Left colon (tissue), 2 donors: Measurements from ENCODE around the gene MAP4K3. TPM values are rescaled to one million over a fixed set of nuclear protein-coding genes. Genes with fewer than 3 reads are reported as not detected.
"Not testable (repeated sequence)": the region's sequence is repeated elsewhere in the genome, so short reads cannot be mapped to it uniquely, and the experiment has no call there.

ENCODE experiments used
- ATAC-seq: fragments of 200-7000 bp; cut with Tn5 transposase; one replicate; pipeline ENCODE4 v1.9.1; 2020; ENCODE audit warnings: mild to moderate bottlenecking, moderate library complexity
- DNase-seq, 2 donors: peaks; one replicate each; pipeline ENCODE4 v3.0.0-alpha.2; 2020
- intact Hi-C, 2 donors: fragments of 100-400 bp; cut with DNase I in 1 of 2; cut with micrococcal nuclease in 1 of 2; formaldehyde crosslinking; loops; one replicate each; pipeline versions ENCODE4 v1.11.2 to v1.14.0; 2022; cut with DNase I, micrococcal nuclease
- total RNA-seq, 2 donors: library from RNA; stranded (reverse); fragmentation: NEBNext Ultra II Directional; extraction: Animal tissue kit (Norgen Biotek cat#: 25700); gene quantifications; one replicate each; pipeline ENCODE4 v1.2.1, GENCODE V29; 2021
- donor health status: DM: no; HTN: no; CAD: no.
- donor health status: DM: yes; HTN: yes; CAD: no.

The MAP4K3 gene
- total RNA-seq, 2 donors from 2014 or later: 29.4 to 30.0 TPM

DNA sequence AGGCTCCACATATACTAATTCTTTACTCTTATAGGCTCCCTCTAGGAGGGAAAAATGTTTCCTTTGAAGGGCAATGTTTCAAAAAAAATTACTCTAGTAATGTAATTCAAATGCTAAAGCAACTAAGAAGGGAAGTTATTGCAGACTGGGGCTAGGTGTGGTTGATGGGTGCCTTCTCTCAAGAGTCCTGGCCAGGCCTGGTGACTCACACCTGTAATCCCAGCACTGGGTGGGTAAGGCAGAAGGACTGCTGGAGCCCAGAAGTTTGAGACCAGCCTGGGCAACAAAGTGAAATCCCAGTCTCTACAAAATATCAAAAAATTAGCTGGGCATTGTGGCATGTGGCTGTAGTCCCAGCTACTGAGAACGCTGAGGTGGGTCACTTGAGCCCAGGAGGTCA, 162.1 kb downstream of the MAP4K3 start:
- DNase-seq (no peak), ATAC-seq (peak; percentile 65)
- intact Hi-C loops: no loop called here

DNA sequence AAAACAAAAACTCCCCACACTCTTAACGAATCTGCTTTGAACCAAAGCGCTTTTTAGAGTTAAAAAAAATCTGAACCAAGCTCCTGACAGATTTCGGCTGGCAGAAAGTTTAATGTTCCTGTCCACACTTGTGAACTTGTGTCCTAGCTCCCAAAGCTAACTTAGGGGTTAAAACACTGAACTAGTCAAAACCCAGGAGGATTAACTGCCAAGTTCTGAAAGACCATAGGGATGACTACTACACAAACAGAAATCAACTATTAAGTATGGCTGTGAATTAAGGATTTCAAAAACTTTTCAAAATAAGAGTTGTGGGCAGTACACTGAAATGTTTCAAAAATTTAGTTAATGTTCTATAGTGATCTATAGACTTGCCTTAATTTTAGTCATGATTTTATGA, 167.1 kb downstream of the MAP4K3 start:
- intact Hi-C loops: no loop called here

DNA sequence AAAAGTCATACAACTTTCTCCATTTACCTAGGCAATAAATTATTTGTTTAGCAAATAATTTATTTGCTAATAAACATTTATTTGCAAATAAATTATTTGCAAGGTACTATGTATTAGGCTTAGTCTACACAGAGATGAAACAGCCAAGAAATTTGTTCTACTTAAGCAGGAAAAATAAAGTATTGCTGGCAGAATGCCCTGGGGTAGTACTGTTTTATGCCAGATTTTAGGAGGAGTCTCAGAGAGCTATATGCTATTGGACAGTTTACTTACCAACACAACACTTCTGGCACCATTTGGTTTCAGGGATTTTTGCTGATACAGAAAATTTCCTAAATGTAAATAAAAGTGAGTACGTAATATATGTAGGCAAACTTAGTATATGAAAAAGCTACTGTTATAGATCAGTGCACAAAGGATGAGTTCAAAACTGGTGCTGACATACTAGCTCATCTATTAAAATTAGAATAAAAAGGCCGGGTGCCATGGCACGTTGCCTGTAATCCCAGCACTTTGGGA, 170.1 kb downstream of the MAP4K3 start:
- DNase-seq (no peak), ATAC-seq (no peak)
- intact Hi-C loops: no loop called here

More for the DNA sequence above, 167.1 kb downstream of the MAP4K3 start:
- ATAC-seq (no peak), DNase-seq (no peak)

DNA sequence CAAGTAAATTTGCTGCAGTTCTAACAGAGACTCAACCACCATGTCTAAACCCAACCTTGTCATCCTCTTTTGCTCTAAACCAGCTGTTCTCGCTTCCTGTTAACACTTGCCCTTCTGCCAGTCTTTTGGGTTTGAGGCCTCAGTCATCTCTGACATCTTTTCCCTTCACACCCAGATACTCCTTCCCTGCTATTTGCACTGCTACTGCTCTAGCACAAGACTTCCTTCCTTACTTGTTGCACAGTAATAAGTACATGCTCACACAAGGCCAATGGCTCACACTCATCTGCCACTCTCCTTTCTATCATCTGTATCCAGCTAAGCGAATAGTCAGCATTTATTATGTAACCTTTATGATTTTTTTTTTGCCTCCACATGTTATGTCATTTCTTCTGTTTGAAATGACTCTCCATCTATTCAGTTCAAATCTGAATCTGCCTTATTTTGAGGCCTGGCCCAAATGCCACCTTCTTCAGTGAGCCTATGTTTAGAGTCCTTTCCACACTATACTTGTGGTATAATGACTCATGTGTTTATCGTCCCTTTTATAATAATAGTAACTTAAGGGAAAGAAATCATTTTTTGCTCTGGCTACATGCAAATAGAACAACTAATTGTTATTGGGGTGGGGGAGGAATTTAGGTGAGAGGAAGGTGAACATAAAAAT, 170.8 kb downstream of the MAP4K3 start:
- intact Hi-C loops: no loop called here
- ATAC-seq: peak; percentile 52

DNA sequence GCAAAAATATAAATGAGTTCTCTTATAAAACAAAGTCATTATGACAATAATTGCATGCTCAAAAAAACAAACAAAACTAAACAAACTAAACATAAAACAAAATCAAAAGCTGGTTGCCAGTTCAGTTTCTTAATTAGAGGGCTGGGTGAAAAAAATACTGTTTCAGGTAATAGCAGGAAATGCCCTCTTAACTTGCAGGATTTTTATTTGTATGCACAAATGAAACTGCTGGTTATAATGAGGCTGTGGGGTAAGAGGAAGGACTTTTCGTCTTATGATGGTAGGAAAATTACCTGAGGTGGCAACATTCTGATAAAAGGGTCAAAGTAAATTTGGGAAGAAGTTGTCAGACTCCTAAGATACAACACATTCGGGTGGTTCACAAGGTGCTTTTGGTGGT, 171.8 kb downstream of the MAP4K3 start:
- DNase-seq (no peak), ATAC-seq (peak; percentile 47)
- intact Hi-C loops: no loop called here

More for the DNA sequence above, 170.8 kb downstream of the MAP4K3 start:
- no peak for DNase-seq

DNA sequence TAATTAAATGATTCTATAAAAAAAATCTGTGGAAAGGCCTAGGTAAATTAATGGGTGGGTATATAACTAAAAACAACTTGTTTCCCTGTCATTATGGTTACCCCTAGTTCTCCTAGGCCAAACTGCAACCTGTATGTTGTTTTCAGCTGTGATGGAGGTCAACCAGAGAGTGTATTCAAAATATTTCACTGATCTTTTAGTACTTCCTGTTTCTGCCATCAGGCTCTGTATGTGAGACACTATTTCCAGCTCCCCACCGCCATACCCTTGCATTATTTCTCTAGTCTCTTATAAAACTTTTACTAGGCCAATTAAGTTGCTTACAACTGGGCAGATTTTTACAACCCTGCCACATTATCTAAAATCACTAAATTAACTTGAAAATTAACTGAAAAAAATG, 172.4 kb downstream of the MAP4K3 start:
- intact Hi-C loops: no loop called here
- ATAC-seq (peak; percentile 45), DNase-seq (no peak)

DNA sequence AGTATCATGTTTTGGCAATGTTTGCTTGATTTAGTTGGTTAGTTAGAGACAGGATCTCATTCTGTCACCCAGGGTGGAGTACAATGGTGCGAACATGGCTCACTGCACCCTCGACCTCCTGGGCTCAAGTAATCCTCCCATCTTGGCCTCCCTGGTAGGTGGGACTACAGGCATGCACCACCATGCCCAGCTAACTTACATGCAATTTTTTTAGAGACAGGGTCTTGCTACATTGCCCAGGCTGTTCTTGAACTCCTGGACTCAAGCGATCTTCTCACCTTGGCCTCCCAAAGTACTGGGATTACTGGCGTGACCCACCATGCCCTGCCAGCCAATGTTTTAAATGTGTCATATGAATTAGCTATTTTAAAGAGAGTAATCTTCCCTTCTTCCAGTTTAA, 177.0 kb downstream of the MAP4K3 start:
- DNase-seq (no peak), ATAC-seq (no peak)
- intact Hi-C loops: no loop called here

DNA sequence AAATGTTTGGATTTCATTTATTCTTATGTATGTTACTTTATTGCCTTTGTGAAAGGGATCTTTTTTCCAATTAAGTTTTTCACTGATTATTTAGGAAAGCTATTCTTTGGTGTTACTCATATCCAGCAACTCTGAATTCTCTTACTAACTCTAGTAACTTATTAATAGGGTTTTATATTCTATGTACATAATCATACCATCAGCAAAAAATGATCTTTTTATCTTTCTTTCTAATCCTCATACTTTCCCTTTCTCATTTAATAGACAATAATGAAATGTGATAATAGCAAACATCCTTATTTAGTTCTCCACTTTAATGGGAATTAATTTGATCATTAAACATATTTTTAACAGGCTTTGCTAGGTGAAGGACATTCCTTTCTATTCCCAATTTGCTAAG, 181.0 kb downstream of the MAP4K3 start:
- DNase-seq (no peak), ATAC-seq (no peak)
- intact Hi-C loops: no loop called here

DNA sequence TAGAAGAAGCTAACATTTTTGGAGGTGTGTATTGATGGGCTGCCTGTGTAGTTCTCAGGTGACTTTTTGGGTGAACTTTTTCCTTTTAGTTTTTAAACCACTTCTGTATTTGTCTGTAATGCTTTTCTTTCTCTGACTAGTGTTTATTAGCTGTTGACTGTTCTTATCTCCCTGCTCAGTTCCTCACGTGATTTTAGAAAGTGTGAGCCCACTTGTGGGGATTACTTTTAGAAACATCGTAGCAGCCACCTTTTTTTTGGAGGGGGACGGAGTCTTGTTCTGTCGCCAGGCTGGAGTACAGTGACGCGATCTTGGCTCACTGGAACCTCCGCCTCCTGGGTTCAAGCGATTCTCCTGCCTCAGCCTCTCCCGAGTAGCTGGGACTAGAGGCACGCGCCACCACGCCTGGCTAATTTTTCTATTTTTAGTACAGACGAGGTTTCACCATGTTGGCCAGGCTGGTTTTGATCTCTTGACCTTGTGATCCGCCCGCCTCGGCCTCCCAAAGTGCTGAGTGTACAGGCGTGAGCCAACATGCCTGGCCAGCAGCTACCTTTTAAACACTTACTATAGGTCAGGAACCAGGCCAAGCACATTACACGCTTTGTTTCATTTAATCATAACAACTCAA, 184.1 kb downstream of the MAP4K3 start:
- intact Hi-C loops: no loop called here
- ATAC-seq (no peak), DNase-seq (no peak)

DNA sequence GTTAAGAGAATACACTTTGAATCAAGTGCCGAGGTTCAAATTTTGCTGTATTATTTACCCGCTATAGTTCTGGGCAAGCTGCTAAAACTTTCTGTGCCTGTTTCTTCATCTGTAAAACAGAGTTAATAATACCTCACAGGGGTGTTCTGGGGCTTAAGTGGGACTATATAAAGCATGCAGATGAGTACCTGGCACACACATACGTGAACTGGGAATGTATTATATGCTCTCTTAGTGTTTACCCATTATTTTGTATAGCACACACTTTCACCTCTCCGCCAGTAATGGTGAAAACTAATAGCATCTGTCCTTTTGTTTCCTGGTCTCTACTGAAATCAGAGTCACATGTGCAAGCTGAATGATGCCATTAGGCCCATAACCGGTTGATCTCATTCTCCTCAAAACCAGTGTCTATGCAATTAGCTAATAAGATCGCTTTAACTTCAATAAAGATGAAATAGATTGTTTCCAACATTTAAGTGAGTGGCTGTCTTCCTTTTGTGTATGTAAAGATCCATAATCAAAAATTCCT, 189.5 kb downstream of the MAP4K3 start:
- intact Hi-C loops: no loop called here
- no peak for ATAC-seq
- DNase-seq: no peak

DNA sequence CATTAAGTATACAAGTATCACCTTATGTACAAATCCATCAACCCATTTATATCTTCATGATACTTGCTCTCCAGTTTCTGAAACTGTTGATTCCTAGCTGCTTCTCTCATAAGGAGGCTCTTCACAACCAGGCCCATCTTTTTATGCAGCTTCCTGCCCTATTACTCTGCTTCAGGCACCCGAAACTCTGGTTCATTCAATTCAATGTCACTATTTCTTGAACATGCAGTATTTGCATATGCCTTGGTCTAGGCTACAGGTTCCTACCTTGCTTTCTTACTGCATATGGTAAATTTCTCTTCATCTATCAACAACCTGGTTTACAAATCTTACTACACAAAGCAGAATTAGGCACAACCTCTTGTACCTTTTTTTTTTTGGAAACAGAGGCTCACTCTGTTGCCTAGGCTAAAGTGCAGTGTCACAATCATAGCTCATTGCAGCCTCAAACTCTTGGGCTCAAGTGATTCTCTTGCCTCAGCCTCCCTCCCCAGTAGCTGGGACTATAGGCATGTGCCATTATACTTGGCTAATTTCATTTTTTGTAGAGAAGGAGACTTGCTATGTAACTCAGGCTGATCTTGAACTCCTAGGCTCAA, 190.6 kb downstream of the MAP4K3 start:
- DNase-seq: no peak
- no peak for ATAC-seq
- intact Hi-C loops: no loop called here

DNA sequence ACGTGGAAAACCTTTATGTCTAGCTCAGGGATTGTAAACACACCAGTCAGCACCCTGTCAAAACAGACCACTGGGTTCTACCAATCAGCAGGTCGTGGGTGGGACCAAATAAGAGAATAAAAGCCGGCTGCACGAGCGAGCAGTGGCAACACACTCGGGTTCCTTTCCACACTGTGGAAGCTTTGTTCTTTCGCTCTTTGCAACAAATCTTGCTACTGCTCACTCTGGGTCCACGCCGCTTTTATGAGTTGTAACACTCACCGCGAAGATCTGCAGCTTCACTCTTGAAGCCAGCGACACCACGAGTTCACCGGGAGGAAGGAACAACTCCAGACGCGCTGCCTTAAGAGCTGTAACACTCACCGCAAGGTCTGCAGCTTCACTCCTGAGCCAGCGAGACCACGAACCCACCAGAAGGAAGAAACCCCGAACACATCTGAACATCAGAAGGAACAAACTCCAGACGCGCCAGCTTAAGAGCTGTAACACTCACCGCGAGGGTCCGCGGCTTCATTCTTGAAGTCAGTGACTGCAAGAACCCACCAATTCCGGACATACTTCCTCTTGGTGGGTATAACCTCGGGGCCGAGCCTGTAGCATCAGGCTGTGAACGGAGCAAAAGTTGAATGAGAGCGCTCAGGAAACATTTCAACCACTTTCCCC, 192.0 kb downstream of the MAP4K3 start:
- intact Hi-C loops, DNase-seq, ATAC-seq: not testable (repeated sequence)

DNA sequence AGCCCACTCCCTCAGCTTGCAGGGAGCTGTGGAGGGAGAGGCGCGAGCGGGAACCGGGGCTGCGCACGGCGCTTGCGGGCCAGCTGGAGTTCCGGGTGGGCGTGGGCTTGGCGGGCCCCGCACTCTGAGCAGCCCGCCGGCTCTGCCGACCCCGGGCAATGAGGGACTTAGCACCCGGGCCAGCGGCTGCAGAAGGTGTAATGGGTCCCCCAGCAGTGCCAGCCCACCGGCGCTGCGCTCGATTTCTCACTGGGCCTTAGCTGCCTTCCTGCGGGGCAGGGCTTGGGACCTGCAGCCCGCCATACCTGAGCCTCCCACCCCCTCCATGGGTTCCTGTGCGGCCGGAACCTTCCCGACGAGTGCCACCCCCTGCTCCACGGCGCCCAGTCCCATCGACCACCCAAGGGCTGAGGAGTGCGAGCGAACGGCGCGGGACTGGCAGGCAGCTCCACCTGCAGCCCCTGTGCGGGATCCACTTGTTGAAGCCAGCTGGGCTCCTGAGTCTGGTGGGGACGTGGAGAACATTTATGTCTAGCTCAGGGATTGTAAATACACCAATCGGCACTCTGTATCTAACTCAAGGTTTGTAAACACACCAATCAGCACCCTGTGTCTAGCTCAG, 192.7 kb downstream of the MAP4K3 start:
- ATAC-seq, intact Hi-C loops, DNase-seq: not testable (repeated sequence)

DNA sequence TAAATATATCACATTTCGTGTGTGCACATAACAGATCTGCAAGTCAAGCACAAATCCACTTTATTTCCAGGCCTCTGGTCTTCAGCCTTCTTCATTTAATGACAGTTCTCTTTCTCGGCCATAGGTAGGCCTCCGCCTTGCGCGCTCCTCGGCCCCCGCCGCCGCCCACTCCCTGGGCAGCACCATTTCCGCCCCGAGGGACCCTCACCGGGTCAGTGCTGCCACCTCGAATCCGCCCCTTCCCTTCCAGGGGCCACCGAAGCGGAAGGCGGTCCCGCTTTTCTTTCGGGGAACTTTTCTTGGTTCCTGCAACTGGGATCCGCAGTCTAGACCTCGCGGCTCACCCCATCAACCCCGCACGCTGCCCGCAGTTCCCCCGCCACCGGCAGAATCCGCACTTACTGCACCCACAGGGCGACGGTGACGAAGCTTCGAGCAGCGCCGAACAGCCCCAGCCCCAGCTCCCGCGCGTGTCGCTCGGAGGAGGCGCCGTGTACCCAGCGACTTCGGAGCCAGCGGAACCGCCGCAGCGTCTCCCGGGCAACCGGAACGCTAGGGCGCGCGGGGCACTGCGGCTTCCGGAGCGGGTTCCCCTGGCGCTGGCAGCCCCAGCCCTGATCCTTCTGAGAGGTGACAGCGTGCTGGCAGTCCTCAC, 193.5 kb downstream of the MAP4K3 start, which contains the start of gene CDKL4:
TSS of gene CDKL4 (minus strand) at position 502 of the 655 bp plus-strand sequence.
- ATAC-seq (peak; percentile 21), DNase-seq (peak in 1 of 2 donors; percentile 23)
- intact Hi-C loops: no loop called here

DNA sequence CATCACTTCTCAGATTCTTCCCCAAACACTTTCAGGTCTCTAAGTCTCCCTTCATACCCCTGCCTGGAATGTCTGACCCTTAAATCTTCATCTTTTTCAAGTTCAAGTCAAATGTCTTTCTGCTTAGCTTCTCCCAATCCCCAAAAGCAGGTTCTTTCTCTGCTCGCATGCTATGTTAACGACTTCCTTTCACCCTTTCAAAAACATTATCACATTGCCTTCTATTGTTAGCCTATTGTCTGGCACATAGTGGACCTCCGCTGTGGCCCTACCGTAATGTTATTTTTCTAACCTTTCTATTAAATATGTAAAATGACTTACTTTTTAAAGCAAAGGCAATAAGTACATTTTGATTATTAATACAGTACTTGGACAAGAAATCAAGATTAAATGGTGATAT, 195.5 kb downstream of the MAP4K3 start:
- DNase-seq (no peak), ATAC-seq (no peak)
- intact Hi-C loops: no loop called here

DNA sequence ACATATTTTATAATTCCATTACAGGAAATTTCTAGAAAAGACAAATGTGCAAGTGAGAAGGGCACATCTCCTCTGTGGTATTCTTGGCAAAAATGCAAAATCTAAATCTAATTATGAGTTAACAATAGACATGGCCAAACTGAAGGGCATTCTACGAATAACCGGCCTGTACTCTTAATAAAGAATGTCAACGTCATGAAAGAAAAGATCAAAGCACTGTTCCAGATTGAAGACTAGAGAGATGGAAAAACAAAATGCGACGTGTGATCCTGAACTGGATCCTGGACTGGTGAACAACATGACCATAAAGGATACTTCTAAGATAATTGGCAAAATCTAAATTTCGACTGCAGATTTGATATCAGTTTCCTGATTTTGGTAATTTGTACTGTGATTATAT, 196.3 kb downstream of the MAP4K3 start:
- DNase-seq (no peak), ATAC-seq (no peak)
- intact Hi-C loops: no loop called here

DNA sequence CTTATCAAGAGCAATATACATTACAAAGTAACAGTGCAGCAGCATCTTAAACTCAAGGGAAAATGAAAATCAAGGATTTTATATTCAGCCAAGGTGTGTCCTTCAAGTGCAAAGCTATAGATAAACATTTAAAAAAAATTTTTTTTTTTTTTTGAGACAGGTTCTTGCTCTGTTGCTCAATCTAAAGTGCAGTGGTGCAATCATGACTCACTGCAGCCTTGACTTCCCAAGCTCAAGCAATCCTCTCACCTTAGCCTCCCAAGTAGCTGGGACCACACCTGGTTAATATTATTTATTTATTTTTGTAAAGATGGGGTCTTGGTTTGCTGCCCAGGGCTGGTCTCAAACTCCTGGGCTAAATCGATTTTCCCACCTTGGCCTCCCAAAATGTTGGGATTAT, 202.3 kb downstream of the MAP4K3 start:
- intact Hi-C loops: no loop called here
- ATAC-seq: no peak

DNA sequence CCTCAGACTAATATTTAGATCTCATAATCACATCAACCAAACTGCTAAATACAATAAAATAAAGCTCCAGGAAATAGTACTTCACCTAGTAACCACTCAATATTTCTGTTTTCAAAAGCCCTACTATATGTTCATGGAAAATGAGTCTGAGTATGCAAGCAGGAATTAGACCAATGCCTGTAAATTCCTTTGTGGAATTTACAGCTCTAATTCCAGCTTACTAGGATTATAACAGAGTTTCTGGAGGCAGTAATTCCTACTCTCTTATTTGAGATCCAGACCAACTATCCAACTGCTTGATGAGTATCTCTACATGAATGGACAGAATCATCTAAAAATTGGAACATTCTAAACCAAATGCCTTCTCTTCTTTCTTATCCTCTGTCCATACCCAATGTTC, 204.9 kb downstream of the MAP4K3 start:
- no peak for ATAC-seq
- intact Hi-C loops: no loop called here

More for the DNA sequence above, 202.3 kb downstream of the MAP4K3 start:
- DNase-seq: no peak

More for the DNA sequence above, 204.9 kb downstream of the MAP4K3 start:
- DNase-seq: no peak
